Nucleus accumbens (tissue), 56 donors: Measurements from ENCODE around the gene MCFD2.

Experiments used
- DNase-seq, 56 donors: peaks; one replicate each; lab custom pipeline; 2025; lab: John Stamatoyannopoulos, UW

The MCFD2 gene

GRCh38 chr2:46939626-46940359 is 24.2 kb upstream of the MCFD2 start:
- no peak for DNase-seq

- DNase-seq: no peak
These were observed 21.9 kb upstream of the MCFD2 start for GRCh38 chr2:46937471-46937901.

- no peak for DNase-seq
These were observed 21.0 kb upstream of the MCFD2 start for GRCh38 chr2:46936566-46936965.

- no peak for DNase-seq
These were observed 19.5 kb upstream of the MCFD2 start for GRCh38 chr2:46935071-46935470.

DNA sequence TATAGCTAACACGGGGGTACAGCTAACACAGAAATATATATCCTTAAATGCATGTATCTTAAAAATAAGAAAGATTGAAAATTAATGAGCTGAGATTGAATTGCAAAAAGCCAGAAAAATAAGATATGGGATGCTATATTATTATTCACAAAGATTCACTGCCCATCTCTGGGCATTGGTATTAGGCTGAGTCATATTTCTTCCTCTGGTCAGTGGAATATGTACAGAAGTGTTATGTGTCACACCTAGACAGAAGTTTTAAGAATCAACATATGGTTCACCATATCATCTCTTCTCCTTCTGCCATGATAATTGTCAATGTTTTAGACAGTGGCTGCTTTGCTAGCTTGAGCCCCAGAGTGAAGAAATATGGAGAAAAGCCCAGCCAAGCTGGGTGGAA is 14.0 kb upstream of the MCFD2 start:
- no peak for DNase-seq

DNA sequence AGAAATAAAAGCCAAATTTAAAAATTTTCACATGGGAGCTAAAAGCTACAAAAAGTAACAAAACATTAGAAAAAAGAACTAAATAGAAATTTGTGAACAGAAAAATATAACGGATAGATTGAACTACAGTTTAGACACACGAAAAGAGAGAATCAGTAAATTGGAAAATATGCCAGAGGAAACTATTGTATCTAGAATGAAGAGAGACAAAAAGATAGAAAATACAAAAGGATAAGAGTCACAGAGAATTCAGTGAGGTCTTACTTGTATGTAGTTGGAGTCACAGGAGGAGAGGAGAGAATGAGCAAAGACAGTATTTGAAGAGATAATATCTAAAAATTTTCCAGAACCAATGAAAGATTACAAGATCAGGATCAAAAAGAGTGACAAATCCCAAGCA is 11.3 kb upstream of the MCFD2 start:
- no peak for DNase-seq

DNA sequence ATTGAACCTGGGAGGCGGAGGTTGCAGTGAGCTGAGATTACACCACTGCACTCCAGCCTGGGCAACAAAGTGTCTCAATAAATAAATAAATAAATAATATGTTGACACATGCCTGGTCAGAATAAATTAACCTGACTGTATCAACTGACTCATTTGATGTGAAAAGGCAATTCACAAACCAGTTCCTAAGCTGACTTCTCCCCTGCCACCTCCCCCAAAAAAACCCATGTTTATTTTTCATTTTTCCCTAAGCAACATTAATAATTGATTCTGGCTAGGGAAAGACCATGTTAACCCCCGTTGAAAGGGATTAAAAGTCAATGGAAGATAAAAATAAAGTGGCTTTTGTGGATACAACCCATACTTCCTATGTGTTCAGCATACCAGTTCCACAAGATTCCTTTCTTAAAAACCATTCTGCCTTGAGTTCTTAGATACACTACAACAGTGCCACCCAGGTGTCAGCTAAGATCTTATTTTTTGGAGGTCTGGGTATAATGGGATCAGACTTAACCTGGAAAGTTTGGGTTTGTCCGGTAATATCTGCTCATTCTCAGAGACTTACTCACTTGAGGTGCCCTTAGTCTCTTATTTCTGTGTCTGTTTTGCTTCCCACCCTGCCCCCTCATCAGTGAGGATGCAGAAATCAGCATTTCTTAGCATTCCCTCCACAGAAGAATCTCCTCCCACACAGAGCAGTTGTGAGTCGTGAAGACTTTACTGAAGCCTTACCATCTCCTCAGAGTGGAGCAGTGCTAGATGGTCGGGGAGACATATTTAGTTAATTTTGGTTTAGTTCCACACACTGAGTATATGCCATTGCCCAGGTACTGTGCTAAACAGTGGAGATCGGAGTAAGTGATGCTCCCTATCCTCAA is 10.1 kb upstream of the MCFD2 start:
- DNase-seq: no peak

- DNase-seq: no peak
These were observed 9.0 kb upstream of the MCFD2 start for GRCh38 chr2:46924608-46925007.

- DNase-seq: no peak
These were observed 8.4 kb upstream of the MCFD2 start for GRCh38 chr2:46924038-46924437.

GRCh38 chr2:46923041-46923528 is 7.5 kb upstream of the MCFD2 start:
- no peak for DNase-seq

- DNase-seq: no peak
These were observed 7.0 kb upstream of the MCFD2 start for GRCh38 chr2:46922606-46923005.

DNA sequence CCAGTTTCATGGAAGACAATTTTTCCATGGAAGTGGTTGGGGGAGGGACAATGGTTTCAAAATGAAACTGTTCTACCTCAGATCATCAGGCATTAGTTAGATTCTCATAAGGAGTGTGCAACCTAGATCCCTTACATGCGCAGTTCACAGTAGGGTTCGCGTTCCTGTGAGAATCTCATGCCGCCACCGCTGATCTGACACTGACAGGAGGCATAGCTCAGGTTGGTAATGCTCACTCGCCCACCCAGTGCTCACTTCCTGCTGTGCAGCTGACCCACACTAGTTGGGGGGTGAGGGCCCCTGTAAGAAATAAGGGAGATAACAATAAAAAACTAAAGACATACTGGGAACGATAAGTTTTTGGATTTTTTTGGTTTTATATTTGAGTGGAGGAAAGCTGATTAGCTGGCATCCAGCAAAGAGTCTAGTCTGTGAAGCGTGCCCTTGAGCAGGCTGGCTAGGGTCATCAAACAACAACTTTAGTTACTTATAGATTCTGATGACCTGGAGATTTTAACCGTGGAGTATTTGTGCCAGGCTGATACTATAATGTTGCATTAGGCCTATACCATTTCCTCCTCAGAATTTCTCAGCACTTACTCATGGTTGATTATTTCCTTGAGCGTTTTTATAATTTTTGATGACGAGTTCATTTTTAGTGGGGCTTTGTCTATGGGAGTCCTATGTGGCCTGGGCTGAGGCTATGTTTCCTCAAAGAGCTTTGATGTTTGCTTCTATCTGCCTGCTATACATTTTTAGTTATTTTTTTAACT is 6.3 kb upstream of the MCFD2 start:
- no peak for DNase-seq

- DNase-seq: no peak
These were observed 2.0 kb upstream of the MCFD2 start for GRCh38 chr2:46917628-46918027.

- DNase-seq: peak; percentile 26 to 98 (median 86)
These were observed 415 bp upstream of the MCFD2 start for GRCh38 chr2:46915811-46916630.

GRCh38 chr2:46914578-46915230 is 902 bp downstream of the MCFD2 start:
- peak in 1 of 56 donors; percentile 26 for DNase-seq

DNA sequence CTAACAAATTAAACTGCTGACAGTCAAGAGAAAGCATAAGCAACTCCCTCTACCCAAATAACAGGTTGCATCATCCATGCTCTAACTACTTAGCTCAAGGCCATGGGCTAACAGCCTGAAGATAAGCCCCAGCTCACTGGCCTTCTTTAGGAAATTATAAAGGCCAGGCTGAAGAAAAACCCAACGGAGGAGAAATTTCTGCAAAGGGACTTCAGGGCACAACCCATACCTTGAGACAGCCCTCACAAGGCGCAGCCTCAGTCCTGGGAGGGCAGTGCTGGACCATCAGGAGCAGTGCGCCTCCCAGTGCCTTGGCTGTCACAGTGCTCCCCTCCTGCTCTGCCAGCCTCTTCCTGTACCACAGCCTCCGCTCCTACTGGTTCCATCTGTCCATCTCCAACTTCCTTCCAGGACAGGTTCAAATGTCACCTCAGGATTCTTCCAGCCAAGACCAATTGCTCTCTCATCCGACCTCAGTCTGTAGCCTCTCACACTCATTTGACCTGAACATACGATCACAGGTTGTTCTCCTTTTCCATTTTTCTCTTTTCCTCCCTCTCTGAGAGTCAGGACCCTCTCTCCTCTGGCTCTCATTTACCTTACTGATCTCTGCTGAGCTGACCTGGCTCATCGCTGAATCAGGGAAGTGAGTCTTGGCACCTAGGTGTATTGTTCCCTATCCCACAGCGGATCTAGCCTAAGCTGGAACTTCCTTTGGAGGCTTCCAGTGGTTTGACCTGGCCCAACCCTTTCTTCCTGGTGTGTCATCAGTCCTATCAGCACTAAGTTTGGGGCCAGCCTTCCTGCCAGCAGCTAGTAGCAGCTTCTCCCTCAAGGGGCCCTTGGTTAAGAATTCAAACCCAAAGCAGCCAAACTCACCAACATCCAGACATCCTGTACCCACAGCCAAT is 1.9 kb downstream of the MCFD2 start:
- no peak for DNase-seq

DNA sequence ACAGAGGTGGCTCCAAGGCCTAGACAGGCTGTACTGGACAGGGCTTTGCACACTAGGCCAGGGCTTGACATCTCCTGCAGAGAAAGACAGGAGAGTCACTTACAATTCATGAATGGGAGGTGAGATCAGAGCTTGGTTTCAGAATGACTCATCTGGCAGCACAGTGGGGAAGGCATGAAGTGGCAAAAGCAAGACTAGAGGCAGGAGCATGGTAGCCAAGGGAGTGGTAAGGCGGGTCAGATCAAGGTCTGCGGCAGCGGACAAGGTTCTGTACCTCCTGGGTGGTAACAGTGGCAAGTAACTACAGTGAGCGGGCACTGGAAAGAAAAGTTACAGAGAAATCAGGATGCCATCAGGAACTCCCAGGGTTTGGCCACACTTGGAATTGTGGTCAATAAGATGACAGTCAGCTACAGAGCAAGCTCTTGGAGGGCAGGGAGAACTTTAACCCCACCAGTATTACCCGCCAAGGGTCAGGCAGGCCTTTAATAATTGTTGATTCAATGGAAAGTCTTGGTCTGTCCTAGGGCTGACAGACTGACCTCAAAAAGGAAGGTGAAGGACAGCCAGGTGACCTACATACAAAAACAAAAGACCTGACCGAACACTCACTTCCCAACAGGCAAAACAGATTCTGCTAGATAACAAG is 5.7 kb downstream of the MCFD2 start:
- DNase-seq: no peak

DNA sequence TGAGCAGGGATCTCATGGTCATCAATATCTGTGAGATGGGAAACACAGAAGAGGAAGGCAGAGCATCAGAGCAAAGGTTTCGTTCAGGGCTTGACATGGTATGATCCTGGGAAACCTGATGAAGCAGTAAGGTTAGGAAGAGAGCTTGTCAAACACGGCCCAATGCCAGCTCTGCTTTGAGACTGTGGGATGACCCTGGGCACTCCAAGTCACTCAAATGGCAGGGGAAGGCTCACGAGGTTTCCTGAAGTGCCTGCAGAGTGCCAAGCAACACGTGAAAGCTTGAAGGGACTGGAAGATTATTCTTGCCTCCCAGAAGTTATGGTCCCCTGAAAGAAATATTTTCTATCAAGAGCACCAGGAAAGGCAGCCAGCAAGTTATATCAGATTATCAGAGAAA is 6.5 kb downstream of the MCFD2 start:
- DNase-seq: no peak
